ENCODE results near the gene EBP. TPM values are rescaled to one million over a fixed set of nuclear protein-coding genes. Genes with fewer than 3 reads are reported as not detected.
A peak's percentile ranks its signal among the peaks of the same experiment; 100 is the strongest.

EBP gene
- total and polyA plus RNA-seq, 2 experiments from 2014 or later, result 128 to 176 TPM

- Histone ChIP-seq H3K27ac (ENCODE audit: low read depth) (0 out of 2 replicates have a peak overlapping the region, but pooled peaks have one; percentile 14), H4K20me1 (replicated peaks; ENCODE audit: insufficient read depth) (no peaks in the 10 kb centered on the region; the same call in 1 of the 2 replicates), H3K4me3 (no peak overlapping the region), H3F3A (replicated peaks; ENCODE audit: low read depth) (peaks cover 9% of the 10 kb centered on the region; the same call in 1 of the 2 replicates), H3K79me2 (replicated peaks; ENCODE audit: insufficient read depth) (peaks cover 13% of the 10 kb centered on the region), H3K4me2 (no peak overlapping the region), H3K9me2 (ENCODE audit: insufficient read depth) (no peaks in the 10 kb centered on the region), H3K27me3 (ENCODE audit: insufficient read depth) (no peaks in the 10 kb centered on the region), H2AFZ (no peak overlapping the region), H3K36me3 (ENCODE audit: insufficient read depth) (peaks cover 32% of the 10 kb centered on the region), H3K4me1 (ENCODE audit: insufficient read depth) (no peaks in the 10 kb centered on the region)
- Mint-ChIP-seq H3K4me3 (peak overlapping the region; percentile 94), H3K27ac (no peak overlapping the region; the same call in 1 of the 2 replicates), H3K9me3 (no peaks in the 10 kb centered on the region), H3K27me3 (ENCODE audit: insufficient read depth, low read depth, poor library complexity) (peaks cover 7% of the 10 kb centered on the region), H3K4me1 (peaks cover 9% of the 10 kb centered on the region; the same call in 2 of the 3 replicates), H3K36me3 (ENCODE audit: low read depth) (peaks cover 59% of the 10 kb centered on the region)
- TF ChIP-seq JUNB (IDR thresholded peaks at IDR 0.05; ENCODE audit: unreplicated experiment) (no peak), EZH2phosphoT487 (IDR thresholded peaks at IDR 0.05; ENCODE audit: unreplicated experiment) (no peak), EZH2 (IDR thresholded peaks at IDR 0.05; ENCODE audit: low read depth, unreplicated experiment) (no peak), NANOG (IDR thresholded peaks at IDR 0.05; ENCODE audit: borderline replicate concordance) (no peak), ZNF331 (CRISPR knock-in tag; IDR thresholded peaks at IDR 0.05; ENCODE audit: low read depth) (no peak), REST (IDR thresholded peaks at IDR 0.05; ENCODE audit: unreplicated experiment) (no peak), CREB1 (CRISPR knock-in tag; IDR thresholded peaks at IDR 0.05; ENCODE audit: low read depth) (no peak), ETS1 (IDR thresholded peaks at IDR 0.05) (no peak)
- TF ChIP-seq, protein P1, sequence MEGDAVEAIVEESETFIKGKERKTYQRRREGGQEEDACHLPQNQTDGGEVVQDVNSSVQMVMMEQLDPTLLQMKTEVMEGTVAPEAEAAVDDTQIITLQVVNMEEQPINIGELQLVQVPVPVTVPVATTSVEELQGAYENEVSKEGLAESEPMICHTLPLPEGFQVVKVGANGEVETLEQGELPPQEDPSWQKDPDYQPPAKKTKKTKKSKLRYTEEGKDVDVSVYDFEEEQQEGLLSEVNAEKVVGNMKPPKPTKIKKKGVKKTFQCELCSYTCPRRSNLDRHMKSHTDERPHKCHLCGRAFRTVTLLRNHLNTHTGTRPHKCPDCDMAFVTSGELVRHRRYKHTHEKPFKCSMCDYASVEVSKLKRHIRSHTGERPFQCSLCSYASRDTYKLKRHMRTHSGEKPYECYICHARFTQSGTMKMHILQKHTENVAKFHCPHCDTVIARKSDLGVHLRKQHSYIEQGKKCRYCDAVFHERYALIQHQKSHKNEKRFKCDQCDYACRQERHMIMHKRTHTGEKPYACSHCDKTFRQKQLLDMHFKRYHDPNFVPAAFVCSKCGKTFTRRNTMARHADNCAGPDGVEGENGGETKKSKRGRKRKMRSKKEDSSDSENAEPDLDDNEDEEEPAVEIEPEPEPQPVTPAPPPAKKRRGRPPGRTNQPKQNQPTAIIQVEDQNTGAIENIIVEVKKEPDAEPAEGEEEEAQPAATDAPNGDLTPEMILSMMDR (conservative IDR thresholded peaks at IDR 0.05; ENCODE audit: low read depth in 2 of 2), result no peak
- TF ChIP-seq, protein P2, sequence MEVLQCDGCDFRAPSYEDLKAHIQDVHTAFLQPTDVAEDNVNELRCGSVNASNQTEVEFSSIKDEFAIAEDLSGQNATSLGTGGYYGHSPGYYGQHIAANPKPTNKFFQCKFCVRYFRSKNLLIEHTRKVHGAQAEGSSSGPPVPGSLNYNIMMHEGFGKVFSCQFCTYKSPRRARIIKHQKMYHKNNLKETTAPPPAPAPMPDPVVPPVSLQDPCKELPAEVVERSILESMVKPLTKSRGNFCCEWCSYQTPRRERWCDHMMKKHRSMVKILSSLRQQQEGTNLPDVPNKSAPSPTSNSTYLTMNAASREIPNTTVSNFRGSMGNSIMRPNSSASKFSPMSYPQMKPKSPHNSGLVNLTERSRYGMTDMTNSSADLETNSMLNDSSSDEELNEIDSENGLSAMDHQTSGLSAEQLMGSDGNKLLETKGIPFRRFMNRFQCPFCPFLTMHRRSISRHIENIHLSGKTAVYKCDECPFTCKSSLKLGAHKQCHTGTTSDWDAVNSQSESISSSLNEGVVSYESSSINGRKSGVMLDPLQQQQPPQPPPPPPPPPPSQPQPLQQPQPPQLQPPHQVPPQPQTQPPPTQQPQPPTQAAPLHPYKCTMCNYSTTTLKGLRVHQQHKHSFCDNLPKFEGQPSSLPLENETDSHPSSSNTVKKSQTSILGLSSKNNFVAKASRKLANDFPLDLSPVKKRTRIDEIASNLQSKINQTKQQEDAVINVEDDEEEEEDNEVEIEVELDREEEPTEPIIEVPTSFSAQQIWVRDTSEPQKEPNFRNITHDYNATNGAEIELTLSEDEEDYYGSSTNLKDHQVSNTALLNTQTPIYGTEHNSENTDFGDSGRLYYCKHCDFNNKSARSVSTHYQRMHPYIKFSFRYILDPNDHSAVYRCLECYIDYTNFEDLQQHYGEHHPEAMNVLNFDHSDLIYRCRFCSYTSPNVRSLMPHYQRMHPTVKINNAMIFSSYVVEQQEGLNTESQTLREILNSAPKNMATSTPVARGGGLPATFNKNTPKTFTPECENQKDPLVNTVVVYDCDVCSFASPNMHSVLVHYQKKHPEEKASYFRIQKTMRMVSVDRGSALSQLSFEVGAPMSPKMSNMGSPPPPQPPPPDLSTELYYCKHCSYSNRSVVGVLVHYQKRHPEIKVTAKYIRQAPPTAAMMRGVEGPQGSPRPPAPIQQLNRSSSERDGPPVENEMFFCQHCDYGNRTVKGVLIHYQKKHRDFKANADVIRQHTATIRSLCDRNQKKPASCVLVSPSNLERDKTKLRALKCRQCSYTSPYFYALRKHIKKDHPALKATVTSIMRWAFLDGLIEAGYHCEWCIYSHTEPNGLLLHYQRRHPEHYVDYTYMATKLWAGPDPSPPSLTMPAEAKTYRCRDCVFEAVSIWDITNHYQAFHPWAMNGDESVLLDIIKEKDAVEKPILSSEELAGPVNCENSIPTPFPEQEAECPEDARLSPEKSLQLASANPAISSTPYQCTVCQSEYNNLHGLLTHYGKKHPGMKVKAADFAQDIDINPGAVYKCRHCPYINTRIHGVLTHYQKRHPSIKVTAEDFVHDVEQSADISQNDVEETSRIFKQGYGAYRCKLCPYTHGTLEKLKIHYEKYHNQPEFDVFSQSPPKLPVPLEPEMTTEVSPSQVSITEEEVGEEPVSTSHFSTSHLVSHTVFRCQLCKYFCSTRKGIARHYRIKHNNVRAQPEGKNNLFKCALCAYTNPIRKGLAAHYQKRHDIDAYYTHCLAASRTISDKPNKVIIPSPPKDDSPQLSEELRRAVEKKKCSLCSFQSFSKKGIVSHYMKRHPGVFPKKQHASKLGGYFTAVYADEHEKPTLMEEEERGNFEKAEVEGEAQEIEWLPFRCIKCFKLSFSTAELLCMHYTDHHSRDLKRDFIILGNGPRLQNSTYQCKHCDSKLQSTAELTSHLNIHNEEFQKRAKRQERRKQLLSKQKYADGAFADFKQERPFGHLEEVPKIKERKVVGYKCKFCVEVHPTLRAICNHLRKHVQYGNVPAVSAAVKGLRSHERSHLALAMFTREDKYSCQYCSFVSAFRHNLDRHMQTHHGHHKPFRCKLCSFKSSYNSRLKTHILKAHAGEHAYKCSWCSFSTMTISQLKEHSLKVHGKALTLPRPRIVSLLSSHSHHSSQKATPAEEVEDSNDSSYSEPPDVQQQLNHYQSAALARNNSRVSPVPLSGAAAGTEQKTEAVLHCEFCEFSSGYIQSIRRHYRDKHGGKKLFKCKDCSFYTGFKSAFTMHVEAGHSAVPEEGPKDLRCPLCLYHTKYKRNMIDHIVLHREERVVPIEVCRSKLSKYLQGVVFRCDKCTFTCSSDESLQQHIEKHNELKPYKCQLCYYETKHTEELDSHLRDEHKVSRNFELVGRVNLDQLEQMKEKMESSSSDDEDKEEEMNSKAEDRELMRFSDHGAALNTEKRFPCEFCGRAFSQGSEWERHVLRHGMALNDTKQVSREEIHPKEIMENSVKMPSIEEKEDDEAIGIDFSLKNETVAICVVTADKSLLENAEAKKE (CRISPR knock-in tag; IDR thresholded peaks at IDR 0.05), result no peak
- no peak for ATAC-seq
- no peak for DNase-seq (ENCODE audit: low spot score)
These were observed 54.5 kb downstream of the EBP start for GRCh38 chrX:48576108-48576507.

Data from GM23338 (cell line).